B cell (primary cell): ENCODE results near the gene HPS6. TPM values are rescaled to one million over a fixed set of nuclear protein-coding genes. Genes with fewer than 3 reads are reported as not detected.
A peak's percentile ranks its signal among the peaks of the same experiment; 100 is the strongest.
"Not testable (repeated sequence)": the region's sequence is repeated elsewhere in the genome, so short reads cannot be mapped to it uniquely, and the experiment has no call there.

Experiments
- ATAC-seq: fragments of 200-7000 bp; cut with Tn5 transposase; one replicate; pipeline ENCODE4 v1.10.0; 2021; ENCODE audit warnings: low read depth, mild to moderate bottlenecking, moderate number of reproducible peaks, moderate library complexity
- CTCF ChIA-PET: fragments of 350-600 bp; sonication (Branson Sonifier 250); formaldehyde crosslinking; loops from one replicate; lab custom pipeline; 2021; ENCODE audit warnings: antibody characterized with exemption, inconsistent platforms; lab: Charles Lee
- POLR2A ChIA-PET: fragments of 350-600 bp; sonication (Branson Sonifier 250); formaldehyde crosslinking; loops from one replicate; lab custom pipeline; 2021; ENCODE audit warnings: antibody characterized with exemption; lab: Charles Lee
- DNase-seq: peaks from one replicate; pipeline ENCODE4 v3.0.0; 2013
- H2AFZ ChIP-seq: 2 replicates; pipeline ENCODE4 v1.6.1; 2012; ENCODE audit warnings: mild to moderate bottlenecking, low read depth, low read length; ENCODE audit not compliant: insufficient read depth, poor library complexity, severe bottlenecking
- H3K27ac ChIP-seq, 2 donors: 1 replicate in 1 of 2; 2 replicates in 1 of 2; pipeline ENCODE4 v1.5.1; 2012 to 2013; ENCODE audit warnings: low read length in 2 of 2, mild to moderate bottlenecking in 2 of 2, moderate library complexity in 1 of 2
- H3K27me3 ChIP-seq, 4 experiments: fragments of 200-600 bp in 1 of 4; sonication (generic) in 1 of 4; replicated peaks in 1 of 4; 1 replicate in 2 of 4; 2 replicates in 2 of 4; pipeline versions ENCODE4 v1.6.1 to v1.7.0; 2013 to 2016; ENCODE audit warnings: low read length in 3 of 4, mild to moderate bottlenecking in 2 of 4, mixed read lengths in 1 of 4, moderate library complexity in 1 of 4; ENCODE audit not compliant: insufficient read depth in 4 of 4, control insufficient read depth in 3 of 4; ENCODE audit errors: control extremely low read depth in 1 of 4
- H3K36me3 ChIP-seq, 2 experiments: replicated peaks in 1 of 2; 1 replicate in 1 of 2; 2 replicates in 1 of 2; pipeline versions ENCODE4 v1.6.1 to v1.7.1; 2013; ENCODE audit warnings: low read length in 1 of 2; ENCODE audit not compliant: insufficient read depth in 2 of 2, control insufficient read depth in 1 of 2; ENCODE audit errors: control extremely low read depth in 1 of 2, extremely low read depth in 1 of 2
- H3K4me1 ChIP-seq, 2 donors: fragments of 200-600 bp in 1 of 2; sonication (generic) in 1 of 2; 1 replicate in 1 of 2; 2 replicates in 1 of 2; pipeline versions ENCODE4 v1.5.1 to v1.6.1; 2013 to 2017; ENCODE audit warnings: low read length in 2 of 2; ENCODE audit not compliant: control insufficient read depth in 2 of 2, insufficient read depth in 2 of 2
- H3K4me2 ChIP-seq: replicated peaks from 2 replicates; pipeline ENCODE3; 2012; ENCODE audit warnings: mild to moderate bottlenecking, low read depth, low read length; ENCODE audit not compliant: poor library complexity, severe bottlenecking
- H3K4me3 ChIP-seq, 5 experiments: fragments of 200-600 bp in 1 of 5; sonication (generic) in 1 of 5; 1 replicate in 3 of 5; 2 replicates in 2 of 5; pipeline versions ENCODE4 v1.5.1 to v1.7.0; 2011 to 2016; ENCODE audit warnings: low read length in 4 of 5, mild to moderate bottlenecking in 4 of 5, low read depth in 2 of 5, control low read depth in 1 of 5, moderate library complexity in 1 of 5; ENCODE audit not compliant: insufficient read depth in 1 of 5; ENCODE audit errors: control extremely low read depth in 1 of 5, extremely low read depth in 1 of 5
- H3K79me2 ChIP-seq: fragments of 200-600 bp; sonication (generic); one replicate; pipeline ENCODE4 v1.6.0; 2016; ENCODE audit warnings: low read length; ENCODE audit not compliant: control insufficient read depth, insufficient read depth
- H3K9ac ChIP-seq: fragments of 200-600 bp; sonication (generic); 2 replicates; pipeline ENCODE4 v1.6.1; 2017; ENCODE audit warnings: mild to moderate bottlenecking, low read length, moderate library complexity
- H3K9me3 ChIP-seq, 3 donors: one replicate each; pipeline versions ENCODE4 v1.6.1 to v1.7.1; 2013; ENCODE audit warnings: low read length in 2 of 3; ENCODE audit not compliant: control insufficient read depth in 2 of 3, insufficient read depth in 1 of 3; ENCODE audit errors: control extremely low read depth in 1 of 3
- H4K20me1 ChIP-seq: 2 replicates; pipeline ENCODE4 v1.6.0; 2012; ENCODE audit warnings: mild to moderate bottlenecking, low read length; ENCODE audit not compliant: insufficient read depth, control insufficient read depth, poor library complexity, severe bottlenecking
- H3K27ac Mint-ChIP-seq: one replicate; pipeline ENCODE4 v1.8.0; 2021; ENCODE audit warnings: mixed read lengths
- H3K27me3 Mint-ChIP-seq: one replicate; pipeline ENCODE4 v1.8.0; 2021; ENCODE audit warnings: mixed read lengths
- H3K4me1 Mint-ChIP-seq: one replicate; pipeline ENCODE4 v1.8.0; 2021; ENCODE audit warnings: mixed read lengths
- H3K4me3 Mint-ChIP-seq: one replicate; pipeline ENCODE4 v1.8.0; 2021; ENCODE audit warnings: mixed read lengths
- H3K9me3 Mint-ChIP-seq: one replicate; pipeline ENCODE4 v1.8.0; 2022; ENCODE audit warnings: mixed read lengths; ENCODE audit not compliant: insufficient read depth
- EZH2 ChIP-seq: IDR thresholded peaks from 2 replicates; pipeline ENCODE4 v1.6.1; 2012; ENCODE audit warnings: borderline replicate concordance, low read depth, mild to moderate bottlenecking, moderate library complexity, low read length; ENCODE audit not compliant: insufficient read depth, poor library complexity, severe bottlenecking
- WGBS: methylation state at CpG from one replicate; pipeline ENCODE4 v1.1.5; 2013; ENCODE audit warnings: missing lambda C conversion rate; ENCODE audit not compliant: insufficient coverage; 5-methylcytosine and 5-hydroxymethylcytosine counted together
- intact Hi-C: fragments of 100-400 bp; cut with micrococcal nuclease; formaldehyde crosslinking; loops from one replicate; pipeline ENCODE4 v1.10.0; 2022
- polyA plus RNA-seq: library from polyadenylated mRNA; depleted of rRNA; stranded (reverse); fragments of >200 nt; gene quantifications from 2 replicates; pipeline ENCODE4 v1.2.3, GENCODE V29; 2012
- total RNA-seq, 2 donors: library from RNA; stranded (reverse); fragments of 120-200 nt in 1 of 2; gene quantifications; 1 replicate in 1 of 2; 2 replicates in 1 of 2; pipeline versions ENCODE4 v1.2.3 to v1.2.4, GENCODE V29; 2013 to 2022
- TF ChIP-seq, protein P1 (sequence below): fragments of 200-600 bp; IDR thresholded peaks from one replicate; pipeline ENCODE4 v1.8.0; 2022; ENCODE audit warnings: antibody characterized with exemption, mild to moderate bottlenecking

Gene HPS6
- total and polyA plus RNA-seq, 2 donors (not counting 1 experiment from before 2014, with no cell fraction given) = 2.8 to 29.5 TPM

DNA sequence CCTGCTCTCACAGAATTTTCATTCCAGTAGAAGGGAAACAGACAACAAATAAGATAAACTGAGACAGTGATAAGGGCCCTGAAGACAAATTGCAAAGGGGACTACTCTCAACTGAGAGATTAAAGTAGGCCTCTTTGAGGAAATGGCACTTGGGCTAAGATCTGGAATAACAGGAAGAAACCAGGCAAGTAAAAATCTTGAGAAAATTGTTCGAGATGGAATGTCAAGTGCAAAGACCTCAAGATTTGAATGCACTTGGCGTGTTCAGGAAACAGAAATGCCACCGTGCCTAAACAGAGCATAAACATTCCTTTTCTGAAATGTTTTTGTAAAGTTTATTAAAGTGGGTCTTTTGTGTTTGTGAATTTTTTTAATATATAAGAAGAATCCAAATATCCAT is 19.9 kb upstream of the HPS6 start:
- no peak for TF ChIP-seq EZH2
- ChIA-PET POLR2A (no interaction called here), CTCF (interaction anchor here (2.6 kb wide), 1 partner anchor 28 kb away, joined by 9 read pairs; no protein-coding TSS in a partner anchor)
- no peak overlapping the region for H3K9ac ChIP-seq
- peaks cover 81% of the 10 kb centered on the region for H4K20me1 ChIP-seq
- no peak overlapping the region for H3K27ac Mint-ChIP-seq
- H3K27ac ChIP-seq = no peak overlapping the region
- peaks cover 33% of the 10 kb centered on the region for H3K4me1 Mint-ChIP-seq
- H3K27me3 Mint-ChIP-seq = no peaks in the 10 kb centered on the region
- peaks cover 95% of the 10 kb centered on the region for H3K79me2 ChIP-seq
- no peak overlapping the region for H3K4me3 Mint-ChIP-seq
- DNase-seq = no peak
- no peak overlapping the region for H2AFZ ChIP-seq
- no peaks in the 10 kb centered on the region for H3K9me3 Mint-ChIP-seq
- no peaks in the 10 kb centered on the region for H3K9me3 ChIP-seq
- no peak overlapping the region for H3K4me2 ChIP-seq
- H3K4me3 ChIP-seq = no peak overlapping the region
- peaks cover 0 to 4% of the 10 kb centered on the region in 2 experiments for H3K36me3 ChIP-seq
- WGBS = 60% methylated on average over 2 of the region's 3 CpGs
- H3K27me3 ChIP-seq = no peaks in the 10 kb centered on the region
- H3K4me1 ChIP-seq = peaks cover 0 to 3% of the 10 kb centered on the region in 2 donors
- no peak for ATAC-seq
- intact Hi-C loops = no loop called here

DNA sequence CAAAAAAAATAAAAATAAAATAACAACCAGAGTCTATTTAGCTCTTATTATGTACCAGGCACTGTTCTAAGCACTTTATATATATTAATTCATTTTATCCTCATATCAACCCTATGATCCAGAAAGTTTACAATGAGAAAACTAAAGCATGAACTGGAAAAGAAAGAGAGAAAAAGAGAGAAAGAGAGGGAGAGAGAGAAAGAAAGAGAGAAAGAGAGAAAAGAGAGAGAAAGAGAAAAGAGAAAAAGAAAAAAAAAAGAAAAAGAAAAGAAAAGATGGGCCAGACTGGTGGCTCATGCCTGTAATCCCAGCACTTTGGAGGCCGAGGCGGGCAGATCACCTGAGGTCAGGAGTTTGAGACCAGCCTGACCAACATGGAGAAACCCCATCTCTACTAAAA is 19.1 kb upstream of the HPS6 start:
- no peaks in the 10 kb centered on the region for H3K9me3 Mint-ChIP-seq
- no peak overlapping the region for H3K4me3 Mint-ChIP-seq
- no peak for ATAC-seq
- Histone ChIP-seq H2AFZ (no peak overlapping the region), H3K4me3 (no peak overlapping the region), H4K20me1 (peaks cover 76% of the 10 kb centered on the region), H3K9me3 (no peaks in the 10 kb centered on the region), H3K79me2 (peaks cover 97% of the 10 kb centered on the region), H3K9ac (no peak overlapping the region), H3K4me1 (no peaks in the 10 kb centered on the region), H3K27ac (no peak overlapping the region), H3K4me2 (no peak overlapping the region), H3K27me3 (no peaks in the 10 kb centered on the region), H3K36me3 (peaks cover 0 to 2% of the 10 kb centered on the region in 2 experiments)
- TF ChIP-seq, protein P1, sequence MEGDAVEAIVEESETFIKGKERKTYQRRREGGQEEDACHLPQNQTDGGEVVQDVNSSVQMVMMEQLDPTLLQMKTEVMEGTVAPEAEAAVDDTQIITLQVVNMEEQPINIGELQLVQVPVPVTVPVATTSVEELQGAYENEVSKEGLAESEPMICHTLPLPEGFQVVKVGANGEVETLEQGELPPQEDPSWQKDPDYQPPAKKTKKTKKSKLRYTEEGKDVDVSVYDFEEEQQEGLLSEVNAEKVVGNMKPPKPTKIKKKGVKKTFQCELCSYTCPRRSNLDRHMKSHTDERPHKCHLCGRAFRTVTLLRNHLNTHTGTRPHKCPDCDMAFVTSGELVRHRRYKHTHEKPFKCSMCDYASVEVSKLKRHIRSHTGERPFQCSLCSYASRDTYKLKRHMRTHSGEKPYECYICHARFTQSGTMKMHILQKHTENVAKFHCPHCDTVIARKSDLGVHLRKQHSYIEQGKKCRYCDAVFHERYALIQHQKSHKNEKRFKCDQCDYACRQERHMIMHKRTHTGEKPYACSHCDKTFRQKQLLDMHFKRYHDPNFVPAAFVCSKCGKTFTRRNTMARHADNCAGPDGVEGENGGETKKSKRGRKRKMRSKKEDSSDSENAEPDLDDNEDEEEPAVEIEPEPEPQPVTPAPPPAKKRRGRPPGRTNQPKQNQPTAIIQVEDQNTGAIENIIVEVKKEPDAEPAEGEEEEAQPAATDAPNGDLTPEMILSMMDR = no peak
- no peak for TF ChIP-seq EZH2
- ChIA-PET POLR2A (interaction anchor here (0.7 kb wide), 1 partner anchor 231 kb away, joined by 3 read pairs; no protein-coding TSS in a partner anchor), CTCF (no interaction called here)
- H3K4me1 Mint-ChIP-seq = peaks cover 28% of the 10 kb centered on the region
- DNase-seq = no peak
- intact Hi-C loops = no loop called here
- WGBS = no CpG with 5 or more reads among the region's 2 CpGs
- H3K27me3 Mint-ChIP-seq = no peaks in the 10 kb centered on the region
- no peak overlapping the region for H3K27ac Mint-ChIP-seq

DNA sequence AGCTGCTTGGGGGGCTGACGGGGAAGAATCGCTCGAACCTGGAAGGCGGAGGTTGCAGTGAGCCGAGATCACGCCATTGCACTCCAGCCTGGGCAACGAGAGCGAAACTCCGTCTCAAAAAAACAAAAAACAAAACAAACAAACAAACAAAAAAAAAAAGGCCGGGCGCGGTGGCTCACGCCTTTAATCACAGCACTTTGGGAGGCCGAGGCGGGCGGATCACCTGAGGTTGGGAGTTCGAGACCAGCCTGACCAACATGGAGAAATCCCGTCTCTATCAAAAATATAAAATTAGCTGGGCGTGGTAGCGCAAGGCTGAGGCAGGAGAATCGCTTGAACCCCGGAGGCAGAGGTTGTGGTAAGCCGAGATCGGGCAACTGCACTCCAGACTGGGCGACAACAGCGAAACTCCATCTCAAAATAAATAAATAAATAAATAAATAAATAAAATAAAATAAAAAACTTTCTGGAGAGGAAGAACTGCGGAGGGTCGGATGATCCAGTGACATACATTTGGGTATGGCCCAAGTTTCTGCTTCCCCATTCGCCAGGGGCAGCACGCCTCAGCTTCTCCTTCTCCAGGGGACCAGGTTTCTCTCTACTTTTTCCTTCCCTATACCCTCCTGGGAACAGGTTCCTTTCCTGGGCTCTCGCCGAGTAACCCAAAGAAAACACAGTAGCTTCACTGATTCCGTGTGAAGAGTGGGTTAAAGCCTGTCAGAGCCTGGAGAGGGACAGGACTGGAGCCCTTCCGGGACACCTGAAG is 10.1 kb upstream of the HPS6 start:
- ChIA-PET POLR2A (interaction anchor here (0.6 to 2.8 kb wide), 8 partner anchors 11 to 236 kb away, joined by 3 to 13 read pairs (median 4); partner anchors contain the start of genes HPS6 and OGA), CTCF (interaction anchor here (0.6 to 3.4 kb wide), 8 partner anchors 12 to 300 kb away, joined by 3 to 17 read pairs (median 5); no protein-coding TSS in a partner anchor)
- peak overlapping the region; percentile 85 for H3K9ac ChIP-seq
- peak overlapping the region; percentile 76 to 99 (median 93) for H3K4me3 ChIP-seq
- DNase-seq, H3K27me3 ChIP-seq, ATAC-seq, H3K36me3 ChIP-seq, H3K27me3 Mint-ChIP-seq, H3K9me3 Mint-ChIP-seq, H3K9me3 ChIP-seq: not testable (repeated sequence)
- Mint-ChIP-seq H3K4me1 (peaks cover 36% of the 10 kb centered on the region), H3K4me3 (peak overlapping the region; percentile 99), H3K27ac (peak overlapping the region; percentile 98)
- peak overlapping the region; percentile 98 for H2AFZ ChIP-seq
- H3K4me2 ChIP-seq = peak overlapping the region; percentile 98
- H3K27ac ChIP-seq = peak overlapping the region; percentile 75 to 80
- intact Hi-C loops = loop anchor here (2.0 to 5.0 kb wide), 4 partner anchors 153 to 993 kb away; partner anchors contain the start of genes ACTR1A, BTRC, KAZALD1 and SUFU
- peaks cover 16% of the 10 kb centered on the region for H4K20me1 ChIP-seq
- H3K4me1 ChIP-seq = peaks cover 15 to 26% of the 10 kb centered on the region in 2 donors
- peaks cover 56% of the 10 kb centered on the region for H3K79me2 ChIP-seq
- WGBS = 55% methylated on average over 19 of the region's 34 CpGs
